Effector CD4-positive, alpha-beta T cell (primary cell): ENCODE results near the gene IL4I1.
"Not testable (repeated sequence)": the region's sequence is repeated elsewhere in the genome, so short reads cannot be mapped to it uniquely, and the experiment has no call there.

Experiments used
- DNase-seq: peaks from one replicate; pipeline ENCODE4 v3.0.0-alpha.2; 2020
- total RNA-seq: gene quantifications from one replicate; lab custom pipeline; 2026; lab: John Stamatoyannopoulos, UW

The IL4I1 gene
- 4.9 reads per million, percentile 19 among the genes with 10 or more reads in this experiment for total RNA-seq

GRCh38 chr19:49896863-49897621 is at the start of gene IL4I1:
IL4I1 (minus strand) TSS chr19:49896887; CDS start chr19:49896160, 727 bp downstream.
- peak; percentile 61 for DNase-seq

DNA sequence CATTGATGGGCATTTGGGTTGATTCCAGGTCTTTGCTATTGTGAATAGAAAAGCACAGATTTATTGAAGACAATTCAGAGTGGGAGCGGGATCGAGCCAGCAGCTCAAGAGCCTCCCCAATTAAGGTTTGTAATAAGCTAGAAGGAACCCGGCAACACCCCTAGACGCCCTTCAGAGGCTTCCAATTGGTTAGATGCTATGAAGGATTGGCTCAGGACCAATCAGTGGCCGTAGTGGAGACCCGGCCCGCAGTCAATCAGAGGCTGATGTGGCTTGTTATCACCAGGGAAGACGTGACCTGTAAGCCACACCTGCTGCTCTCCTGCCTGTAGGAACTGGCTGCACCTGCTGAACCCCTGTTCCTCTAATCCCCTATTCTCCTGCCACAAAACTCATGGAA is 49.7 kb upstream of the IL4I1 start:
- DNase-seq: no peak

- DNase-seq: not testable (repeated sequence)
These were observed 47.9 kb upstream of the IL4I1 start for GRCh38 chr19:49944567-49944966.

DNA sequence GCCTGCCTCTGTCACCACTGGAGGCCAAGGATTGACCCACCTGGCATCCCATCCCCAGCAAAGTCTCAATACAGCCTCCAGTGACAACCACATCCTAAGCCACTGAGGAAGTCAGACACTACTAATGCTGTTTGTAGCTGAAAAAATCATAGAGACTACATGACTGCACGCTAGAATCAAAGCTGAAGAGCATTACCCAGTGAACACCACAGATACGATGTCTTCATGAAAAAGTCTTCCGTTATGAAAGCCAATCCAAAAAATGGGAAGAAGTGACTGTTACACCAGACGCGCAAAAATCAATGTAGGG is 43.8 kb upstream of the IL4I1 start:
- DNase-seq: no peak

- DNase-seq: no peak
These were observed 43.2 kb upstream of the IL4I1 start for GRCh38 chr19:49939721-49940481.

DNA sequence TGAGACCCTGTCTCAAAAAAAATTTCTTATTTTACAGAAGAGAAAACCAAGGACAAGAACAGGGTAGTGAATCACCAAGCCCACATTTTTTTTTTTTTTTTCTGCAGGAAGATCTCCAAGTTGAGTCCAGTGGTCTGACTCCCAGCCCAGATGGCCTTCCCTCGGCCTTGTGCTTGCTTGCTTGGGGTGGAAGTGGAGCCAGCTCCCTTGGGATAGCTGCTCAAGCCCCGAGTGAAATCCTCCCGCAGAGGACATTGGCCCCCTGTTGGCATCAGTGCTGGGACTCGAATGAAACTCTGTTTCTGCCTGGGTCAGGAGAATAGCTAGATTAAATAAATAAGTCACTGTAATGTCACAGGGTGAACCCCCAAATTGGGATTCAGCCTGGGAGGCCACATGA is 42.0 kb upstream of the IL4I1 start:
- no peak for DNase-seq

- peak; percentile 75 for DNase-seq
These were observed 41.2 kb upstream of the IL4I1 start for GRCh38 chr19:49937750-49938381.

DNA sequence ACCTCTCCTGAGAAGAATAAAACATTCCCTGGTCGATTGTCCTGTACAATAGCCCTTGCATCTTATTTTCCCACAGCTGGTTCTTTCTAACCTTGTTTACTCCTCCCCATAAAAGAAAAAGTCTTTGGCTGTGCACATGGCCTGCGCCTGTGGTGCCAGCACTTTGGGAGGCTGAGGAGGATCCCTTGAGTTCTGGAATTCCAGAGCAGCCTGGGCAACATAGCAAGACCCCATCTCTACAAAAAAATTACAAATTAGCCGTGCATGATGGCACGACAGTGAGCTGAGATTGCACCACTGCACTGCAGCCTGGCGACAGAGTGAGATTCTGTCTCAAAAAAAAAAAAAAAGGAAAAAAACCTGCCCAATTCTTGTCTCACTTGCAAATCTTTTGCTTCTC is 39.9 kb upstream of the IL4I1 start:
- no peak for DNase-seq

DNA sequence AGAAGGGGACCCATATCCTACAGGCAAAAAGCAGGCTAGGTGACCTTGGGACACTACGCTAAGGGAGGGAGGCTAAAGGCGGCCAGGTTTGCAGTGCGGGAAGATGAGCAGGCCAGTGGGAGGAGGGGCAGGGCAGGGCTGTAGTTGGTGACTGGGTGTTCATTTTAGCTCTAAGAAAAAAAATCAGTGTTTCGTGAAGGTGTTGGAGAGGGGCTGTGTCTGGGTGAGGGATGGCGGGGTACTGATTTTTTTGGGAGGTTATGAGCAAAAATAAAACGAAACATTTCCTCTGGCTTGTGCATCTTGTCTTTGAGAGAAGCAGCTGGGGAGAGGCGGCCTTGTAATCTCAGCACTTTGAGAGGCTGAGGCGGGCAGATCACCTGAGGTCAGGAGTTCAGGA is 37.0 kb upstream of the IL4I1 start:
- no peak for DNase-seq

DNA sequence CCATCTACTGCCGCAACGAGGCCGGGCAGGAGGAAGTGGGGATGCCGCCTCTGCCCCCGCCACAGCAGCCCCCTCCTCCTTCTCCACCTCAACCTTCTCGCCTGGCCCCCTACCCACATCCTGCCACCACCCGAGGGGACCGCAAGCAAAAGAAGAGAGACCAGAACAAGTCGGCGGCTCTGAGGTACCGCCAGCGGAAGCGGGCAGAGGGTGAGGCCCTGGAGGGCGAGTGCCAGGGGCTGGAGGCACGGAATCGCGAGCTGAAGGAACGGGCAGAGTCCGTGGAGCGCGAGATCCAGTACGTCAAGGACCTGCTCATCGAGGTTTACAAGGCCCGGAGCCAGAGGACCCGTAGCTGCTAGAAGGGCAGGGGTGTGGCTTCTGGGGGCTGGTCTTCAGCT is 36.0 kb upstream of the IL4I1 start:
- DNase-seq: peak; percentile 20

DNA sequence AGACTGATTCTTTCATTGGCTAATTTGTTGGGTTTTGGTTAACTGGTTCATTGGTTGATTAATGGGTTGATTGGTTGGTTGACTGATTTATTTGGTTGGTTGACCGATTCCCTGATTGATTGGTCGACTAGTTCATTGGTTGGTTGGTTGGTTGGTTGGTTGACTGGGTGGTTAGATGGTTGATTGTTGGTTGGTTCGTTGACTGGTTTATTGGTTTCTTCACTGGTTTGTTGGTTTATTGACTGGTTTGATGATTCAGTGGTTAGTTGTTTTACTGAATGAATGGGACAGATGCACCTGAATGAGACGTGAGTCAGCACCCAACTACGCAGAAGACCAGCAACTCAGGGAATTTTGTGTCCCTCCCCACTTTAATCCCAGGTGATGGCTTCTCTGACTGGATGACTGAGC is 35.4 kb upstream of the IL4I1 start:
- no peak for DNase-seq

GRCh38 chr19:49931293-49932040 is 34.8 kb upstream of the IL4I1 start:
- DNase-seq: no peak

DNA sequence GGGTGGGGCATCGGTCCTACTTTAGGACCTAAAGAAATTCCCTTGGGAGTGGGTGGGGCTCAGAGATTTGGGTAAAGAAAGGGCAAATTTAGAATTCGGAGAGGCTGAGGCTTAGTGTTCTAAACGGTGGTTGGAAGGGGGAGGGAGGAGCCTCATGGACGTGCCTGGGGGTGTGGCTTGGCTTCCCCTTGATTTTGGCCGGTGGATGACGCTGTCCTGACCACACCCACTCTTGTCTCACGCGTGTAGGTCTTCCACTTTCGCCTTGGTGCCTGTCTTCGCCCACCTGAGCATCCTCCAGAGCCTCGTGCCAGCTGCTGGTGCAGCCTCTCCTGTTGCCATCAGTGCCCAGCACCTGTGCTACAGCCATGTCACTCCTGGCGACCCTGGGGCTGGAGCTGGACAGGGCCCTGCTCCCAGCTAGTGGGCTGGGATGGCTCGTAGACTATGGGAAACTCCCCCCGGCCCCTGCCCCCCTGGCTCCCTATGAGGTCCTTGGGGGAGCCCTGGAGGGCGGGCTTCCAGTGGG is 33.9 kb upstream of the IL4I1 start:
- no peak for DNase-seq

DNA sequence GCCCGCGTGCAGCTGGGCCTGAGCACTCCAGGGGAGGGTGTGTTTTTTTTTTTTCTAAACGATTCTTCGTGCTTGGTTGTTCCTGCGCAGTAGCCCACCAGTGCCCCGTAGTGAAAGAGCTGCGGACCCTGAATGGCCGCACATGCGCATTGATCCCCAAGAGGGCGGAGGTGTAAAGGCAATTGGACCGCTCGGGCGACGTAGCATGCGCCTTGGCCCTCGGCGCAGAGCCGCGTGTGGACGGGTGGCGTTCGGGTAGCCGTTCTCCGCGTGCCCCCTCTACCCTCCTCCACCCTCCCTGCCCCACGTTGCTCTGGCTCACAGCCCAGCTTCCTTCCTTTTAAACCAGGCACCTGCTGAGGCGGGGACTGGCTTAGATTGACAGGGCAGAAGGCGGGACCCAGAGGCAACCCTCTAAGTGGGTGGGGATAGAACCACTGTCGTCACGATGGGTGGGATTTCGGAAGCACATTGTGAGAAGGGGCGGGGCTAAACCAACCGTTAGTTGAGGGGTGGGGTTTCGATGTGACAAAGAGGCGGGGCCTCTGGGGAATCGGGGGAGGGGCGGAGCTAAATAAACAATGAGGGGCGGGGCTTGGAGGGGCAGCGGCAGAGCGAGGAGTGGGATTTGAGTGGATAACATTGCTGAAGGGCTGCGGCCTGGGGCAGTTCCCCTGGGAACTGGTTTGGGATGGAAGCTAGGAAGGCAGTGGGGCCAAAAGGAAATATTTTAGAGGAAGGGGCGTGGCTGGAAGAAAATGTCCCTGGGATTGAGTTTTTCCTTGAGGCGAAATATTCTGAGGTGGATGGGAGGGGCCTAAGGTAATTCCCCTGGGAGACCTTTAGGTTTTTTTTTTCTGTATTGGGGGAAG is 33.2 kb upstream of the IL4I1 start:
- DNase-seq: peak; percentile 86

DNA sequence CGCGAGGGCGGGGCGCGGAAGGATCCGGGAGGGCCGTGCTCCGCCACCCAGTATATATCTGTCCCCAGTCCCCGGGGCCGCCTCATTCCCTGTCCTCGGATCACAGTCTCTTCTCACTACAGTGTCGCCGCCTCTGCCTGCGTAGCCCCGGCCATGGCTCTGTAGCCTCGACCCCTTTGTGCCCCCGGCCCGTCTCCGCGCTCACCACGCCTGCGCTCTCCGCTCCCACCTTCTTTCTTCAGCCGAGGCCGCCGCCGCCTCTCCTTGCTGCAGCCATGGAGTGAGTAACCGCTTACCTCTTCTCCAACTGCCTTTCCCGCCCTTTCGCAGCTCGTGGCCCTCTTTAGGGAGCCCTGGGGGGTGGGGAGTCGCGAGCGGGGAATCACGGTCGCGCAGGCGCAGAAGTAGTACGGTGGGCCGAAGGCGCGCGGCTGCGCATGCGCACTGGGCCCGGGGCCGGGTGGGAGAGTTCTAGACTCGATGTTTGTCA is 32.5 kb upstream of the IL4I1 start, which contains the start of the genes ATF5 and NUP62:
TSS of gene ATF5 (plus strand) at position 85 of the 490 bp plus-strand sequence. CDS start 1,646 bp downstream, outside the sequence.
TSS of gene NUP62 (minus strand) at position 384 of the 490 bp plus-strand sequence. CDS start 19,697 bp downstream, outside the sequence.
- DNase-seq: peak; percentile 87

DNA sequence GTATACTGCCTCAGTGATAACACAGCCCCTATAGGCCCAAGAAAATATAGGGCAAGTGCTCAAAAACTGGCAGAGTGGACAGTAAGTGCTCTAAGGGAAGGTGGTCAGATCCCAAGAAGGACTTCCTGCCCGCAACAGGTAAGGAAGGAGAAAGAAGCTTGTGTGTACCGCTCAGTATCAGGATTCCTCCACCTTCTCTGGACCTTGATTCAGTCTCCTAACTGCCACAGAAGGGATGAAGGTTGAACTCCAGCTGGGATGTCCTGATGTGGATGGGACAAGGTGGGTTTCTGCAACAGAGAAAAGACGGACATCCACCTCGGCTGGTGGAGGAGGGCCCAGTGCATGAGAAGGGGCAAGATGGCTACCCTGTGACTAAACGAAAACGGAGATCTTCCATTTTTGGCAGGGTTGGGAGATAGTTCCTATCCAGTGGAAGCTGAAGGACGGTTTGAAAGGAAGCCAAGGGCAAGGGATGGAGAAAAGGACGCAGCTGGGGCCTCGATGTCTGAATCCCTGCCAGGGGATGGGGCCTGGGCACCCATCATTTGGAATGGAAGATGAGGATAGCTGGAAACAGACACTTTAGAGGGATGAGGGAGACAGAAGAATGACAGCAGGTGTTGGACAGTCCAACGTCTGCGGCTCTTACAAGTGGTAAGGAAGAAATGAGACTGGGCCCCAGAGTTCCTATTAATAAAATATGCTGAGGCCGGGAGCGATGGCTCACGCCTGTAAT is 31.0 kb upstream of the IL4I1 start:
- DNase-seq: no peak

DNA sequence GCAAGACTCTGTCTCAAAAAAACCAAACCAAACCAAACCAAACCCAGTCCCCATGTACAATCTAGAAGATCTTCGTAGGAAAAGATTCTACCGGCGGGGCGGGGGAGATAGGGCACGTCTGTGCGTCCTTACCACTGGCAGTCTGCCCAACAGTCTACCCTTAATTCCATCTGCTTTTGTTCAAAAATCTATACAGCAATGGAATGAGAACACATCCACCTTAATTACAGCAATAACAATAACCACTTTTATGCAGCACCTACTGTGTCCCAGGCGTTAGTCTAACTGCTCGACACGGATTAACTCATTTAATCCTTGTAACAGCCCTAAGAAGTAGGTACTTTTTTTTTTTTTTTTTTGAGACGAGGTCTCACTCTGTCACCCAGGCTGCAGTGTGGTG is 29.8 kb upstream of the IL4I1 start:
- no peak for DNase-seq

- no peak for DNase-seq
These were observed 28.8 kb upstream of the IL4I1 start for GRCh38 chr19:49925486-49925885.

DNA sequence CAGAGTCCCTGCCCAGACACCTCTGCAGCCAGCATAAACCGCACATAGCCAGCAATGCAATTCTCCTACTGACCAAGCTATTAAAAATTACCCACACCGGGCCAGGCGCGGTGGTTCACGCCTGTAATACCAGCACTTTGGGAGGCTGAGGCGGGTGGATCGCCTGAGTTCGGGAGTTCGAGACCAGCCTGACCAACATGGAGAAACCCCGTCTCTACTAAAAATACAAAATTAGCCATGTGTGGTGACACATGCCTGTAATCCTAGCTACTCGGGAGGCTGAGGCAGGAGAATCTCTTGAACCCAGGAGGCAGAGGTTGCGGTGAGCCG is 28.2 kb upstream of the IL4I1 start:
- DNase-seq: not testable (repeated sequence)

GRCh38 chr19:49924004-49924880 is 27.6 kb upstream of the IL4I1 start:
- no peak for DNase-seq
